Uterus (tissue), 2 donors: Measurements from ENCODE around the gene FAM240B.

ENCODE experiments used
- POLR2A ChIP-seq, 2 donors: fragments of 450-650 bp; IDR thresholded peaks; one replicate each; pipeline ENCODE4 v1.6.1; 2016; ENCODE audit warnings: antibody characterized with exemption in 2 of 2, mild to moderate bottlenecking in 1 of 2, moderate library complexity in 1 of 2
- TF ChIP-seq, protein P1 (sequence below), 4 experiments: fragments of 200-600 bp in 2 of 4; fragments of 450-650 bp in 2 of 4; sonication (generic) in 2 of 4; IDR thresholded peaks; one replicate each; pipeline ENCODE4 v1.5.1; 2016 to 2019; ENCODE audit warnings: antibody characterized with exemption in 4 of 4, mild to moderate bottlenecking in 2 of 4, moderate library complexity in 1 of 4

- no peak for TF ChIP-seq POLR2A (IDR thresholded peaks at IDR 0.05)
- TF ChIP-seq, protein P1, sequence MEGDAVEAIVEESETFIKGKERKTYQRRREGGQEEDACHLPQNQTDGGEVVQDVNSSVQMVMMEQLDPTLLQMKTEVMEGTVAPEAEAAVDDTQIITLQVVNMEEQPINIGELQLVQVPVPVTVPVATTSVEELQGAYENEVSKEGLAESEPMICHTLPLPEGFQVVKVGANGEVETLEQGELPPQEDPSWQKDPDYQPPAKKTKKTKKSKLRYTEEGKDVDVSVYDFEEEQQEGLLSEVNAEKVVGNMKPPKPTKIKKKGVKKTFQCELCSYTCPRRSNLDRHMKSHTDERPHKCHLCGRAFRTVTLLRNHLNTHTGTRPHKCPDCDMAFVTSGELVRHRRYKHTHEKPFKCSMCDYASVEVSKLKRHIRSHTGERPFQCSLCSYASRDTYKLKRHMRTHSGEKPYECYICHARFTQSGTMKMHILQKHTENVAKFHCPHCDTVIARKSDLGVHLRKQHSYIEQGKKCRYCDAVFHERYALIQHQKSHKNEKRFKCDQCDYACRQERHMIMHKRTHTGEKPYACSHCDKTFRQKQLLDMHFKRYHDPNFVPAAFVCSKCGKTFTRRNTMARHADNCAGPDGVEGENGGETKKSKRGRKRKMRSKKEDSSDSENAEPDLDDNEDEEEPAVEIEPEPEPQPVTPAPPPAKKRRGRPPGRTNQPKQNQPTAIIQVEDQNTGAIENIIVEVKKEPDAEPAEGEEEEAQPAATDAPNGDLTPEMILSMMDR (IDR thresholded peaks at IDR 0.05), result no peak
Measured at GRCh38 chr9:38720083-38720745, at the start of gene FAM240B.
